ENCODE data around the gene MAN1A2. TPM values are rescaled to one million over a fixed set of nuclear protein-coding genes. Genes with fewer than 3 reads are reported as not detected.

Gene MAN1A2
- total and polyA plus RNA-seq, 10 of the 15 experiments (the other 5 are each of a cell fraction or from before 2014, with no cell fraction given) = 2.8 to 23.6 (median 16.0) TPM

GRCh38 chr1:117564227-117565075, 197.2 kb downstream of the MAN1A2 start:
- no peak for FAIRE-seq
- TF ChIP-seq CREM (IDR thresholded peaks at IDR 0.05; ENCODE audit: low read depth) (no peak), STAT1 (conservative IDR thresholded peaks at IDR 0.05) (no peak), SIX5 (IDR thresholded peaks at IDR 0.05; ENCODE audit: low read depth, low read length, severe bottlenecking) (no peak), NR2F1 (conservative IDR thresholded peaks at IDR 0.05) (no peak), STAT3 (IDR thresholded peaks at IDR 0.05; ENCODE audit: low read depth, low read length) (no peak), BCLAF1 (IDR thresholded peaks at IDR 0.05) (no peak), IRF3 (IDR thresholded peaks at IDR 0.05) (no peak), RAD51 (IDR thresholded peaks at IDR 0.05) (no peak)
- H3K9ac ChIP-seq (ENCODE audit: control insufficient read depth, insufficient read depth, low read length) = no peak overlapping the region

More at GRCh38 chr1:117564227-117565075, 197.2 kb downstream of the MAN1A2 start:
- H3K79me2 ChIP-seq (ENCODE audit: control insufficient read depth, insufficient read depth, low read length) = no peaks in the 10 kb centered on the region
- in situ Hi-C loops (cut with MboI) (no loop called here), intact Hi-C loops (cut with micrococcal nuclease; ENCODE audit: unreplicated experiment) (no loop called here)
- H3K27ac ChIP-seq (ENCODE audit: control insufficient read depth, insufficient read depth) = no peak overlapping the region
- H3K4me3 ChIP-seq = no peak overlapping the region
- DNase-seq (ENCODE audit: low read depth, low spot score) = no peak
- no TSS peak for BruUV-seq (replicated peaks)
- CTCF ChIA-PET = interaction anchor here (1.0 kb wide), 1 partner anchor 29 kb away, joined by 3 read pairs; no protein-coding TSS in a partner anchor
- peaks cover 3% of the 10 kb centered on the region for H4K20me1 ChIP-seq (ENCODE audit: control insufficient read depth, insufficient read depth)
- peaks cover 0 to 3% of the 10 kb centered on the region in 2 experiments; a peak in 3 of 4 replicates for H3K27me3 ChIP-seq (replicated peaks in 1 of 2; ENCODE audit: control insufficient read depth in 2 of 2, insufficient read depth in 2 of 2, low read length in 1 of 2)
- H3K4me2 ChIP-seq (ENCODE audit: control insufficient read depth, insufficient read depth) = no peak overlapping the region
- SMC1A ChIA-PET (ENCODE audit: uncharacterized antibody, unreplicated experiment) = interaction anchor here (0.5 to 1.3 kb wide), 2 partner anchors 67 to 174 kb away, joined by 3 read pairs; no protein-coding TSS in a partner anchor
- no peaks in the 10 kb centered on the region for H3K36me3 ChIP-seq (ENCODE audit: control insufficient read depth in 2 of 2, insufficient read depth in 2 of 2, low read length in 1 of 2)
- H3K4me1 ChIP-seq (ENCODE audit: control insufficient read depth, insufficient read depth, low read length) = no peaks in the 10 kb centered on the region
- H2AFZ ChIP-seq (ENCODE audit: control insufficient read depth, low read depth, low read length) = no peak overlapping the region
- RAD21 ChIA-PET (ENCODE audit: unreplicated experiment) = no interaction called here
- no peak for ATAC-seq
- 27% methylated on average over 8 of the region's 8 CpGs for WGBS (ENCODE audit: insufficient coverage, insufficient replicate concordance, low lambda C conversion rate, missing lambda C conversion rate)
- POLR2A ChIA-PET = no interaction called here
- no peaks in the 10 kb centered on the region; the same call in 2 of the 3 replicates for H3K9me3 ChIP-seq (replicated peaks; ENCODE audit: control insufficient read depth, insufficient read depth, low read length)
